ENCODE measurements around the gene MGAT5B. TPM values are rescaled to one million over a fixed set of nuclear protein-coding genes. Genes with fewer than 3 reads are reported as not detected.

MGAT5B gene
- polyA plus RNA-seq, 1 experiment, result 0.58 TPM

- Histone ChIP-seq H3K4me3 (ENCODE audit: low read depth, low read length) (no peak overlapping the region), H3K27me3 (ENCODE audit: control insufficient read depth, insufficient read depth, low read length) (no peaks in the 10 kb centered on the region), H3K36me3 (ENCODE audit: control insufficient read depth, insufficient read depth, low read length) (no peaks in the 10 kb centered on the region)
- ChIA-PET POLR2A (no interaction called here), CTCF (interaction anchor here (1.0 kb wide), 1 partner anchor 41 kb away, joined by 3 read pairs; no protein-coding TSS in a partner anchor)
- DNase-seq (ENCODE audit: low read depth), result no peak
- TF ChIP-seq CTCF (IDR thresholded peaks at IDR 0.05; ENCODE audit: insufficient read depth, low read depth, low read length), result no peak
Observed at GRCh38 chr17:76912421-76913164, 44.4 kb downstream of the MGAT5B start.

- CTCF ChIA-PET, result no interaction called here
- POLR2A ChIA-PET, result no interaction called here
- DNase-seq (ENCODE audit: low read depth), result no peak
- Histone ChIP-seq H3K36me3 (ENCODE audit: control insufficient read depth, insufficient read depth, low read length) (no peaks in the 10 kb centered on the region), H3K27me3 (ENCODE audit: control insufficient read depth, insufficient read depth, low read length) (peaks cover 3% of the 10 kb centered on the region; the same call in 1 of the 2 replicates), H3K4me3 (ENCODE audit: low read depth, low read length) (no peak overlapping the region)
- TF ChIP-seq CTCF (IDR thresholded peaks at IDR 0.05; ENCODE audit: insufficient read depth, low read depth, low read length), result no peak
Observed at GRCh38 chr17:76914937-76915336, 46.7 kb downstream of the MGAT5B start.

GRCh38 chr17:76915840-76916510 lies 47.8 kb downstream of the MGAT5B start:
- Histone ChIP-seq H3K4me3 (ENCODE audit: low read depth, low read length) (no peak overlapping the region), H3K36me3 (ENCODE audit: control insufficient read depth, insufficient read depth, low read length) (no peaks in the 10 kb centered on the region), H3K27me3 (ENCODE audit: control insufficient read depth, insufficient read depth, low read length) (peaks cover 4% of the 10 kb centered on the region; the same call in 1 of the 2 replicates)
- no peak for TF ChIP-seq CTCF (IDR thresholded peaks at IDR 0.05; ENCODE audit: insufficient read depth, low read depth, low read length)
- no peak for DNase-seq (ENCODE audit: low read depth)
- ChIA-PET CTCF (interaction anchor here (0.5 kb wide), 1 partner anchor 46 kb away, joined by 3 read pairs; no protein-coding TSS in a partner anchor), POLR2A (no interaction called here)

GRCh38 chr17:76917829-76918228 lies 49.6 kb downstream of the MGAT5B start:
- POLR2A ChIA-PET, result no interaction called here
- H3K4me3 ChIP-seq (ENCODE audit: low read depth, low read length), result no peak overlapping the region
- no peaks in the 10 kb centered on the region for H3K36me3 ChIP-seq (ENCODE audit: control insufficient read depth, insufficient read depth, low read length)
- H3K27me3 ChIP-seq (ENCODE audit: control insufficient read depth, insufficient read depth, low read length), result peaks cover 4% of the 10 kb centered on the region; the same call in 1 of the 2 replicates
- CTCF ChIA-PET, result no interaction called here
- no peak for TF ChIP-seq CTCF (IDR thresholded peaks at IDR 0.05; ENCODE audit: insufficient read depth, low read depth, low read length)
- DNase-seq (ENCODE audit: low read depth), result no peak

- no peak for TF ChIP-seq CTCF (IDR thresholded peaks at IDR 0.05; ENCODE audit: insufficient read depth, low read depth, low read length)
- POLR2A ChIA-PET, result no interaction called here
- no peak for DNase-seq (ENCODE audit: low read depth)
- Histone ChIP-seq H3K36me3 (ENCODE audit: control insufficient read depth, insufficient read depth, low read length) (no peaks in the 10 kb centered on the region), H3K27me3 (ENCODE audit: control insufficient read depth, insufficient read depth, low read length) (peaks cover 4% of the 10 kb centered on the region; the same call in 1 of the 2 replicates), H3K4me3 (ENCODE audit: low read depth, low read length) (no peak overlapping the region)
- CTCF ChIA-PET, result interaction anchor here (0.6 kb wide), 1 partner anchor 137 kb away, joined by 3 read pairs; no protein-coding TSS in a partner anchor
Observed at GRCh38 chr17:76918811-76919210, 50.6 kb downstream of the MGAT5B start.
